GM18520 (cell line): ENCODE results near the gene KRTAP10-2.
"Not testable (repeated sequence)": the region's sequence is repeated elsewhere in the genome, so short reads cannot be mapped to it uniquely, and the experiment has no call there.

Experiments
- ATAC-seq: cut with Tn5 transposase; IDR thresholded peaks from one replicate; pipeline ENCODE4 v1.9.1; 2021; ENCODE audit not compliant: unreplicated experiment

KRTAP10-2 gene

DNA sequence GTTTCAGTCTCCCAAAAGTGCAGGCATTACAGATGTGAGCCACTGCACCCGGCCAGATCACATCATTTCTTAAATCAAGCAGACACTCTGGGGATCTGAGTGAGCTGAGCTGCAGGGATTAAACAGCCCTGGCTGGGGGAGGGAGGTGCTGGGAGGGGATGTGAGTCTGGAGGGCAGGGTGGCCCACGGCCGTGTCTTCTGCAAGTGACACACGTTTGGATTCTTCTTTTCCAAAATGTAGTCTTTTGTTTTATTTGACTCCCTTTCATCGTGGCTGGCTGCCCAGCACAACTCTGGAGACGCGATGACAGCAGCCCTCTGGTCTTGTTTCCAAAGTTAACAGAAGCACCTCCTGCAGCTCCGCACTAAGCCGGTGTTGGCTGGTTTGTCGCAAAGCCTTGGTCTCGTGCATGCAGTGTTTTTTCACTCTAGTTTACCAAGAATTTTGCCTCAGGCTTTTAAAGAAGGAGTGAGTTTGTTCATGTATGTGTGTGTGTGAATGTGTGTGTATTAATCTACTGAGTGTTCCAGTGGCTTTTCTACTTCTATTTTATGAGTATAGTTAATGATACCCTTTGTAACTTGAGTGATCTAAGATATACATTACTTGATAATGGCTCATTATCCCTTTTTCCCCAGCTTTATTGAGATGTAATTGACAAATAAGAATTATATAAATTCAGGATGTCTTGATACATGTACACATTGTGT is 31.9 kb upstream of the KRTAP10-2 start:
- no peak for ATAC-seq

DNA sequence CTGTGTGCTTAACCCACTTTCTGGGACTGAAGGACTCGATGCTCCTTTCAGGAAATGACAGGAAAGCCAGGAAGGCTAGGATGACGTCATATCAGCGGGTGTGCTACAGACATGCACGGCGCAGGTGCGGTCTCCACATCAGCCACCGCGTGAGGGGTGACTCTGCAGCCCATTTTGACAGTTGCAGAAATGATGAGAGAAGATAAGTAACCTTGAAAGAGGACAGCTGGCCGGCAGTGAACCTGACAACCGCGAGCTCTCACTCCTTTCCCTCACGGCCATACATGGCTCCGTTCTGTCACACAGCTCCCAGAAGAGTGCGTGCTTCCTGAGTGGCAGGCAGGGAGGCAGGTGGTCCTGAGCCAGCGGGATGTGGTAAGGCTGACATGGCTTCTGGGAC is 30.8 kb upstream of the KRTAP10-2 start:
- no peak for ATAC-seq

DNA sequence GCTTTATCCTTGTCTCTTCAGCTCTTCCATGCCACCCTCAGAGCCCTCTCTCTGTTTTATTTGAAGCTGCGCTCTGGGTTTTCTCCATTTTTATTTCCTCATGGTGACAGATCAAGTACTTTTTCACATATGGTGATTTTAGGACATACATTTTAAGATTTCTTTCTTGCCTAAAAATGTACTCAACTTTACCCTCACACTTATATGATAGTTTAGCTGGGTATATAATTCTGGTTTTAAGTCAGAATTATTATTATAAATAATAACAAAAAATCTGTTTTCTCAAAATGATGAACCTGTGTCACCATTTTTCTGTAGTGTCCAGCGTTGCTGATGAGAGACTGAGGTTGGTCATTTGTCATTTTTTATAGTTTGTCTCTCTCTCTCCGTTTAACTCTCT is 29.9 kb upstream of the KRTAP10-2 start:
- ATAC-seq = no peak

DNA sequence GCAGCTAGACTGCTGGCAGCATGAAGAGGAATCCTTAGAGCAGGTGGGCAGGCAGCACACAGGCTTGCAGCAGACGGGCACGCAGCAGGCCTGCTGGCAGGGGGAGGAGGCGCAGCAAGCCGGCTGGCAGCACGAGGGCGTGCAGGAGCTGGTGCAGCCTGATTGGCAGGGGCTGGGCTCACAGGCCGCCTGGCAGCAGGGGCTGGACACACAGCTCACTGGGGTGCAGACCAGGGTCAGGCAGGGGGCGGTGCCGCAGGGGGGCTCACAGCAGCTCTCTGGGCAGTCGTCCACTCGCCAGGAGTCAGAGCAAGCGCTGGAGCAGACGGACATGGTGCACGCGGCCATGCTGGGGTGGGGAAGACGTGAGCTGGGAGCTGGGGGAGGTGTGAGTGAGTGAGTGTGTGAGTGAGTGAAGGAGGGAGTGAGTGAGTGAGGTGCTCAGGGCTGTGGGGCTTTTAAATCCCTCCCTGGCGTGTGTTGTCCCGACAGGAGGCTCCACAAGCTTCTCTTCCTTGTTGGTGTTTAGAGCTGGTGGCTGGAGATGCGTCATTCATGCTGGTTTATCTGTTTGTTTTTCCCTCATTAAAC is 29.0 kb upstream of the KRTAP10-2 start, which contains the start of gene KRTAP10-5:
Gene KRTAP10-5 (minus strand): TSS at position 374 of the 591 bp plus-strand sequence. CDS start 26 bp downstream, at position 348.
- ATAC-seq = not testable (repeated sequence)

DNA sequence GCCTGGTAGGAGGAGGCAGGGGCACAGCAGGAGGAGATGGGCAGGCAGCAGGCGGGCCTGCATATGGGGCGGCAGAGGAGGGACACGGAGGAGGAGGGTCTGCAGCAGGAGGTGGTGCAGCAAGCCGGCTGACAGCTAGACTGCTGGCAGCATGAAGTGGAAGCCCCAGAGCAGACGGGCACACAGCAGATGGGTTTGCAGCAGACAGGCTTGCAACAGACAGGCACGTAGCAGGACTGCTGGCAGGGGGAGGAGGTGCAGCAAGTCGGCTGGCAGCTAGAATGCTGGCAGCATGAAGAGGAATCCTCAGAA is 28.5 kb upstream of the KRTAP10-2 start:
- ATAC-seq = no peak

DNA sequence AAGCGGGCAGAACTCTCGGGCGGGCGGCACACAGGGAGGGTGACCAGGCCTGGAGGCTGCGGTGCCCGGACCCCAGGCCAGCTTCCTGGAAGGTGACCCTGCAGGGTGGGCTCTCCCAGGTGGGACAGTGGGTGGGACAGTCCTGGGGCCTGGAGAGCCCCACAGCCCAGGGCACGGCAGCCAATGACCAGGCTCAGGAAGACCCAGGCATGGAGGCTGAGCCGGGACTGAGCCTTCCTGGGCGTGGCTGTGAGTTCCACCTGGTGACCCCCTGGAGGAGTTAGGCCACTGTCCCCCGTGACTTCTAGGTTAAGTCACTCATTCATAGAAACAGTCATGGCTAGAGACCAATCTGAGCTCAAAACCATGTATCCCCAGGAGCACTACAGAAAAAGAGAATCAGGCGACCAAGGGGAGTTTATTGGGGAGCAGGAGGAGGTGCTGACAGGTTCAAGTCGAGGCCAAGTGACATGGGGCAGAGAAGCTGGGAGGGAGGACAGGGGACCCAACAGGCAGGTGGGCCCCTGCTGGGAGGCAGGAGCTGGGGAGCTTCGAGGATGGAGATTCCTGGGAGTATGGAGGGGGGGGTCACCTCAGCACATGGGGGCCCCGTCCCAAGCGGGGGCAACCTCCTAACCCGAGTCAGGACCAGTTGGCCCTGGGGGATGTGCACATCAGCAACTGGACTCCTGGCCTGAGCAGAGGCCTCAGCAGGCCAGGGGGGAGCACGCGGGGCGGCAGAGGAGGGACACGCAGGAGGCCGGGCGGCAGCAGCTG is 27.9 kb upstream of the KRTAP10-2 start:
- ATAC-seq = no peak

- ATAC-seq = no peak
Observed at GRCh38 chr21:44578371-44579055, 27.2 kb upstream of the KRTAP10-2 start.

DNA sequence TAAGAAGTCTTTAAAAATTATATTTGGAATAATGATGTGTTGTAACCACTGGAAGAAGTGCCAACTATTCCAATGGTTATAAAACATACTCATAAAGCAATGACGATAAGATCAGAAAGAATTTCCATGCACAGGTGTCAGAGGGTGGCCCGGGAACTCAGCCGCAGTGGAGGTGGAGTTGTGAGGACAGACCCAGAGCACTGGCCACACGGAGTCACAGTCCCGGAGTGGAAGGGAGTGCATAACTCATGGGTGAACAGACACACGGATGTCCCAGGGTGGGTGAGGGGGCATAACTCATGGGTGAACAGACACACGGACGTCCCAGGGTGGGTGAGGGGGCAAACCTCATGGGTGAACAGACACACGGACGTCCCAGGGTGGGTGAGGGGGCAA is 24.7 kb upstream of the KRTAP10-2 start:
- no peak for ATAC-seq

DNA sequence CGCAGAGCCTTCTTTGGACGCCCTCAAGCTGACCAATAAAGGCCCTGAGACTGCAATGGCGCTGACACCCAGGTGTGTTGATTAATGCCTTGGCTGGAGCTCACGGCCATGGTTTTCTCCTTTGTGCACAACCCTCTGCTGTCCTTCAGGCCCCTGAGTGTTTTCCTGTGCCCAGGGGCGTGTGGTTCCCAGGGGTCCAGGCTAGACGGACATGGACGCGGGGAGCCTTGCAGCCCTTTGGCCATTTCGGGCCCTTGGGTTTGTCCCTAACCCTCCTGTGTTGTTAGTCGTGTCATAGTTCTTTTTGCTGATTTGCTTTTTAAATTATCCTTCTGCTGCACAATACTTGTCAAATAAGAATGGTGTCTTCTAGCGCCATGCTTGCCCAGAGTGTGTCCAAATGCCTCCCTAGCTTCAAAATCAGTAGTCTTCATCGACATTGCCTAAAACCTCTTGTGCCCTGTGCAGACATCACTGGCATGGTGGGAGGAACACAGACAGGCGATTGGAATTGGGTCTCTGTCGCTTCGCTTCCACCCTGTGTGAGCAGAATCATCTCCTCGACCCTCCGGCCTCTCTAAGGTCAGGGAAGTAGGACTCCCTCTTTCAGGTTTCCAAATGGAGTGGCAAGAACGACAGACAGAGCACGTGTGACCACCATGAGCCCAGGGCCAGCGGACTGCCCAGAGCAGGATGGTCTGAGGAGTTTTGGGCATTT is 24.2 kb upstream of the KRTAP10-2 start:
- no peak for ATAC-seq

DNA sequence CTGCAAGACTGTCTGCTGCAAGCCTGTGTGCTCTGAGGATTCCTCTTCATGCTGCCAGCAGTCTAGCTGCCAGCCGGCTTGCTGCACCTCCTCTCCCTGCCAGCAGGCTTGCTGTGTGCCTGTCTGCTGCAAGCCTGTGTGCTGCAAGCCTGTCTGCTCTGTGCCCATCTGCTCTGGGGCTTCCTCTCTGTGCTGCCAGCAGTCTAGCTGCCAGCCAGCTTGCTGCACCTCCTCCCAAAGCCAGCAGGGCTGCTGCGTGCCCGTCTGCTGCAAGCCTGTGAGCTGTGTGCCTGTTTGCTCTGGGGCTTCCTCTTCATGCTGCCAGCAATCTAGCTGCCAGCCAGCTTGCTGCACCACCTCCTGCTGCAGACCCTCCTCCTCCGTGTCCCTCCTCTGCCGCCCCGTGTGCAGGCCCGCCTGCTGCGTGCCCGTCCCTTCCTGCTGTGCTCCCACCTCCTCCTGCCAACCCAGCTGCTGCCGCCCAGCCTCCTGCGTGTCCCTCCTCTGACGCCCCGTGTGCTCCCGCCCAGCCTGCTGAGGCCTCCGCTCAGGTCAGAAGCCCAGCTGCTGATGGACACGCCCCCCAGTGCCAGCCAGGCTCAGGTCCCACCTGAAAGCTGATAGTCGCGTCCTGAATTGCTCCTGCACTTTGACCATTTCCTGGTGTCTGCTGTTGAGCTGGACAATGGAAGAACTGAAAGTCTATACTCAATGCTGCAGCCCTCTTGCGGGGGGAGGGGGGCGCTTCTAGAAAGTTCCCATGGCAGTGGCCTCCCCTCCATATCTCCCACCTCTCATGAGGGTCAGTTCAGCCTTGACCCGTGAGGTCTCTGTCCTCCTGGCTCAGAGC is 23.4 kb upstream of the KRTAP10-2 start:
- ATAC-seq = no peak

DNA sequence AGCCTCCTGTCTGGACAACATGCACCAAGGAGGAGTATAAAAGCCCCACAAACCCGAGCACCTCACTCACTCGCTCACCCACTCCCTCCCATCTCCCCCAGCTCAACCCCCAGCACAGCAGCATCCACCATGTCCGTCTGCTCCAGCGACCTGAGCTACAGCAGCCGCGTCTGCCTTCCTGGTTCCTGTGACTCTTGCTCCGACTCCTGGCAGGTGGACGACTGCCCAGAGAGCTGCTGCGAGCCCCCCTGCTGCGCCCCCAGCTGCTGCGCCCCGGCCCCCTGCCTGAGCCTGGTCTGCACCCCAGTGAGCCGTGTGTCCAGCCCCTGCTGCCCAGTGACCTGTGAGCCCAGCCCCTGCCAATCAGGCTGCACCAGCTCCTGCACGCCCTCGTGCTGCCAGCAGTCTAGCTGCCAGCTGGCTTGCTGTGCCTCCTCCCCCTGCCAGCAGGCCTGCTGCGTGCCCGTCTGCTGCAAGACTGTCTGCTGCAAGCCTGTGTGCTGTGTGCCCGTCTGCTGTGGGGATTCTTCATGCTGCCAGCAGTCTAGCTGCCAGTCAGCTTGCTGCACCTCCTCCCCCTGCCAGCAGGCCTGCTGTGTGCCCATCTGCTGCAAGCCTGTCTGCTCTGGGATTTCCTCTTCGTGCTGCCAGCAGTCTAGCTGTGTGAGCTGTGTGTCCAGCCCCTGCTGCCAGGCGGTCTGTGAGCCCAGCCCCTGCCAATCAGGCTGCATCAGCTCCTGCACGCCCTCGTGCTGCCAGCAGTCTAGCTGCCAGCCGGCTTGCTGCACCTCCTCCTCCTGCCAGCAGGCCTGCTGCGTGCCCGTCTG is 22.5 kb upstream of the KRTAP10-2 start, which contains the start of gene KRTAP10-4:
Gene KRTAP10-4 (plus strand): TSS at position 100 of the 827 bp plus-strand sequence. CDS start 30 bp downstream, at position 130.
- ATAC-seq = not testable (repeated sequence)

DNA sequence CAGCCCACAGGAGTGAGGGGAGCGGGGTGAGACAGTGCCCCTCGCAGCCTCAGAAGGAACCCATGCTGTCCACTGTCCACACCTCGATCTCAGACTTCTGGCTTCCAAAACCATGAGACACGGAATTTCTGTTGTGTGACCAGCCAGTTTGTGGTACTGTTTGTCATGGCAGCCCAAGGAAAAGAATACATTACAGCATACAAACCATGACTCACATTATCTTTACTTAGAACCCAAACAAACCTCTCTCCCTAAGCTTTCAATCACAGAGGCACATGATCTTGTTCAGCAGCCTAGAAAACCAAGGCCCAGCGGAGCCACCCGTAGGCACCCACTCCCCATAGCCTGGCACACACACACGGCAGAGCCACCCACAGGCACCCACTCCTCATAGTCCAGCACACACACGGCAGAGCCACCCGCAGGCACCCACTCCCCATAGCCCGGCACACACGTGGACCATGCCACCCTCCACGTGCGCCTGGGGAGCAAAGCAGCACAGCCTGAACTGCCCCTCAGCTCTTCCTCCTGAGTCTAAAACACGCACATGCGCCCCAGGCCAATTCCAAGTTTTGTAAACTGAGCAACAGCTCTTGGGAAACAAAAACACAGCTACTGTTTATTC is 21.8 kb upstream of the KRTAP10-2 start:
- no peak for ATAC-seq

DNA sequence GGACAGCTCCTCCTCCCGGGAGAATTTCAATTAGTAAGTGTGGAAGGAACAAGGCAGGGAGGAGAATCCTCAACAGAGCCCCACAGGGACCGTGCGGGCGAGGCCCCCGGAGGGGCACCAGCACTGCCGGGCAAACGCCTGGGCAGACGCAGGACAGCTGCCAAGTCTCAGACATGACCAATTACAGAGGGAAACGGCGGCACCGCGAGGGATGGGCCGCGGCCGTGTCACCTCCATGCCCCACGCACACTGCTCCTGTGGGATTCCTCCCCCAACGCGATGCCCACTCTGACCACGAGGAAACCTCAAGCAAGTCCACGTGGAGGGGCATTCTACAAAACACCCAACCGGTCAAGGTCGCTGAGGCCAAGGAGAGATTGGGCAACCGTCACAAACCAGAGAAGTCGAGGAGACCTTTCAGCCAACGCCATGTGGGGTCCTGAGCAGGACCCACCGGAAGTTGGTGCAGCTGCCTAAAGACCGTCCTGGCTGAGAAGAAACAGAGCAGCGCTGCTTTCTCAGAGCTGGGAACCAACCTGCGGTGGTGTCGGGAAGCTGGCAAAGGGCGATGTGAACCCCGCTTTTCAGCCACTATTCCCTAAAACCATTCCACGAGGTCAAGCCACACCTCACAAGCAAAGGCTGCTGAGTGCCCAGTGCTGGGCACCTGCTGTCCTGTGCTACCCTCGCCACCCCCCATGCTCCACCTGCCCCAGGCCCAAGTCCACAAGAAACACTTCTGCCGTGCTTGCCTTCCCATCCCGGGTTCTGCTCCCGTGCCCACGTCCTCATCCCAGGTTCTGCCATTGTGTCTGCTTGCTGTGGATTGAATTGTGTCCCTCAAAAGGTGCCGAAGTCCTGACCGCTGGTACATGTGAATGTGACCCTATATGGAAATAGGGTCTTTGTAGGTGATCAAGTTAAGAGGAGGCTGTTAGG is 20.8 kb upstream of the KRTAP10-2 start:
- ATAC-seq = no peak

DNA sequence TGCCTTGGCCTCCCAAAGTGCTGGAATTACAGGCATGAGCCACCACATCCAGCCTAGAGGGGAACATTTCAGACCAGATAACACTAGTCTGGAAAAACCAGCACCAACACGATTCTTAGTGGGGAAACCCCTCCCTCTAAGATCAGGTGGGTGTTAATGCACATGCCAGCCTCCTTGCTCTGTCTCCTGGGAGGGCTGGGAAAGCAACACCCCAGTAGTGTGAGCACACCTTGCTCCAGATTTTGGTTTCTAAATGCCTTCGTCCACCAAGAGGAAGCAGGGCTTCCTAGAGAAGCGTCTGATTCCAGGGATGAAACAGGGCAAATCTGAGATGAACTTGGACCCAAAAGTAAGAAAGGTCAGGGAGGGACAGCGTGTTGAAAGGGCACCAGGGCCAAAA is 20.0 kb upstream of the KRTAP10-2 start:
- no peak for ATAC-seq

GRCh38 chr21:44569861-44570517 is 18.7 kb upstream of the KRTAP10-2 start:
- ATAC-seq = no peak

GRCh38 chr21:44568667-44569556 is 17.6 kb upstream of the KRTAP10-2 start:
- ATAC-seq = no peak
